Smooth muscle cell (in vitro differentiated cells): ENCODE results near the gene CNFN. TPM values are rescaled to one million over a fixed set of nuclear protein-coding genes. Genes with fewer than 3 reads are reported as not detected.

Experiments
- DNase-seq: peaks from one replicate; lab custom pipeline; 2025; ENCODE audit not compliant: unreplicated experiment; lab: John Stamatoyannopoulos, UW
- H2AFZ ChIP-seq: fragments of 200-600 bp; sonication (generic); 2 replicates; pipeline ENCODE4 v1.6.0; 2016; ENCODE audit warnings: antibody characterized with exemption, low read depth, mild to moderate bottlenecking
- H3F3A ChIP-seq: fragments of 200-600 bp; sonication (generic); 2 replicates; pipeline ENCODE4 v1.6.0; 2017; ENCODE audit warnings: antibody characterized with exemption, low read depth
- H3K27ac ChIP-seq: fragments of 200-600 bp; sonication (generic); 2 replicates; pipeline ENCODE4 v1.5.1; 2016; ENCODE audit warnings: low read depth, mild to moderate bottlenecking
- H3K27me3 ChIP-seq: fragments of 200-600 bp; sonication (generic); 2 replicates; pipeline ENCODE4 v1.6.1; 2016; ENCODE audit warnings: low read depth, mild to moderate bottlenecking
- H3K36me3 ChIP-seq: fragments of 200-600 bp; sonication (generic); 2 replicates; pipeline ENCODE4 v1.5.1; 2016; ENCODE audit warnings: low read depth
- H3K4me1 ChIP-seq: fragments of 200-600 bp; sonication (generic); 2 replicates; pipeline ENCODE4 v1.5.1; 2016; ENCODE audit warnings: low read depth
- H3K4me2 ChIP-seq: fragments of 200-600 bp; sonication (generic); 2 replicates; pipeline ENCODE4 v1.6.0; 2016; ENCODE audit warnings: mild to moderate bottlenecking
- H3K4me3 ChIP-seq: fragments of 200-600 bp; sonication (generic); 2 replicates; pipeline ENCODE4 v1.5.1; 2016; ENCODE audit warnings: mild to moderate bottlenecking
- H3K79me2 ChIP-seq: fragments of 200-600 bp; sonication (generic); 2 replicates; pipeline ENCODE4 v1.6.0; 2016; ENCODE audit warnings: low read depth, mild to moderate bottlenecking
- H3K9ac ChIP-seq: fragments of 200-600 bp; sonication (generic); 2 replicates; pipeline ENCODE4 v1.6.0; 2016; ENCODE audit warnings: low read depth
- H3K9me3 ChIP-seq: fragments of 200-600 bp; sonication (generic); replicated peaks from 2 replicates; pipeline ENCODE4 v1.5.1; 2016; ENCODE audit warnings: low read depth
- H4K20me1 ChIP-seq: fragments of 200-600 bp; sonication (generic); 2 replicates; pipeline ENCODE4 v1.6.0; 2016; ENCODE audit warnings: low read depth
- WGBS: methylation state at CpG from one replicate; pipeline ENCODE4 v1.1.7; 2016; ENCODE audit warnings: low lambda C conversion rate; 5-methylcytosine and 5-hydroxymethylcytosine counted together
- polyA plus RNA-seq: library from polyadenylated mRNA; unstranded; fragments of >200 nt; fragmentation: Nextera tagmentation; extraction: Ambion mirVana; gene quantifications from 2 replicates; pipeline ENCODE4 v1.2.1, GENCODE V29; 2016
- total RNA-seq: library from RNA; depleted of rRNA; stranded (reverse); fragments of >200 nt; gene quantifications from 2 replicates; pipeline ENCODE4 v1.2.3, GENCODE V29; 2014
- TF ChIP-seq, protein P1 (sequence below): fragments of 200-600 bp; sonication (generic); IDR thresholded peaks from 2 replicates; pipeline ENCODE4 v1.5.1; 2017; ENCODE audit warnings: borderline replicate concordance, mild to moderate bottlenecking, antibody characterized with exemption; ENCODE audit not compliant: insufficient read depth, poor library complexity, severe bottlenecking

The CNFN gene
- total and polyA plus RNA-seq, 2 experiments from 2014 or later: 24.1 to 44.9 TPM

DNA sequence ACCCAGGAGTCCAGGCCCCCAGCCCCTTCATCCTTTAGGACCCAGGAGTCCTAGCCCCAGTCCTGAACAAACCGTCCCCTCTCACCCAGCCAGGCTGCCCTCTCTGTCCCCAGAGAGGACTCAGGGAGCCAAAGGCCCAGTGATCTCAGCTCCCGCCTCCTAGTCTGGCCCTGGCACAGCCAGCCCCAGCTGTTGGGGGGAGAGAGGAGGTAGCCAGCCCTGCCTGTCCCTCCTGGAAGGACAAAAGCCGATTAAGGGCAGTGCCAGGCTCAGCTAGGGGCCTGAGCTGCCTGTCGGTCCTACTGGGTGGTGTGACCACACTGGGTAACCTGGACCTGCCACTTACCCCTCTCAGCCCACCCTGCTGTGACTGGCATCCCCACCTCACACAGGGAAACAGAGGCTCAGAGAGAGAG is 22.6 kb upstream of the CNFN start:
- no peaks in the 10 kb centered on the region for H3F3A ChIP-seq
- no peaks in the 10 kb centered on the region for H3K4me1 ChIP-seq
- 90% methylated on average over 4 of the region's 4 CpGs for WGBS
- H3K79me2 ChIP-seq: no peaks in the 10 kb centered on the region
- no peak overlapping the region for H3K4me3 ChIP-seq
- DNase-seq: no peak
- H3K27ac ChIP-seq: no peak overlapping the region
- no peak overlapping the region for H2AFZ ChIP-seq
- no peaks in the 10 kb centered on the region for H3K27me3 ChIP-seq
- TF ChIP-seq, protein P1, sequence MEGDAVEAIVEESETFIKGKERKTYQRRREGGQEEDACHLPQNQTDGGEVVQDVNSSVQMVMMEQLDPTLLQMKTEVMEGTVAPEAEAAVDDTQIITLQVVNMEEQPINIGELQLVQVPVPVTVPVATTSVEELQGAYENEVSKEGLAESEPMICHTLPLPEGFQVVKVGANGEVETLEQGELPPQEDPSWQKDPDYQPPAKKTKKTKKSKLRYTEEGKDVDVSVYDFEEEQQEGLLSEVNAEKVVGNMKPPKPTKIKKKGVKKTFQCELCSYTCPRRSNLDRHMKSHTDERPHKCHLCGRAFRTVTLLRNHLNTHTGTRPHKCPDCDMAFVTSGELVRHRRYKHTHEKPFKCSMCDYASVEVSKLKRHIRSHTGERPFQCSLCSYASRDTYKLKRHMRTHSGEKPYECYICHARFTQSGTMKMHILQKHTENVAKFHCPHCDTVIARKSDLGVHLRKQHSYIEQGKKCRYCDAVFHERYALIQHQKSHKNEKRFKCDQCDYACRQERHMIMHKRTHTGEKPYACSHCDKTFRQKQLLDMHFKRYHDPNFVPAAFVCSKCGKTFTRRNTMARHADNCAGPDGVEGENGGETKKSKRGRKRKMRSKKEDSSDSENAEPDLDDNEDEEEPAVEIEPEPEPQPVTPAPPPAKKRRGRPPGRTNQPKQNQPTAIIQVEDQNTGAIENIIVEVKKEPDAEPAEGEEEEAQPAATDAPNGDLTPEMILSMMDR: no peak
- H3K9me3 ChIP-seq: no peaks in the 10 kb centered on the region
- no peak overlapping the region for H3K9ac ChIP-seq
- H3K36me3 ChIP-seq: no peaks in the 10 kb centered on the region
- H4K20me1 ChIP-seq: no peaks in the 10 kb centered on the region
- no peak overlapping the region for H3K4me2 ChIP-seq

DNA sequence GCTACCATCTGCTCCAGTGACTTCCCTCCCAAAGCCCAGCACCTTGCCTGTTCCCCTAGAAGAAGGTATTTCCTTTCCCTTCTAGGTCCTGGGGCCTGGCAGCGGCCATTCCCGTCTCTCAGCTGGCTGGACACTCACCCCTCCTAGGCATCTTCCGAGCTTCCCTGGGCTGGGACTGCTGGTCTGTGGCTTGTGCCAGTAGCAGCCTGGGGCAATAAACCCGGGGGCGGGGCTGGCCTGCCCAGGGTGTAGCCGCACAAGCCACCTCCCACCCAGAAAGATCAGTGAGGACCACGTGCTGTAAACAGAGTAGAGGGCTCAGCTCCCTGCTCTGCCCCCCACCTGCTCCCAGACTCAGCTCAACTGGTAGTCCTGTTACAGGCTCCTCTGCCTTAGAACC is 22.1 kb upstream of the CNFN start:
- Histone ChIP-seq H3K4me1 (no peaks in the 10 kb centered on the region), H3K4me3 (no peak overlapping the region), H2AFZ (no peak overlapping the region), H3K27ac (no peak overlapping the region), H3K36me3 (no peaks in the 10 kb centered on the region), H3K27me3 (no peaks in the 10 kb centered on the region), H3K79me2 (no peaks in the 10 kb centered on the region), H3K9me3 (no peaks in the 10 kb centered on the region), H3F3A (no peaks in the 10 kb centered on the region), H4K20me1 (no peaks in the 10 kb centered on the region), H3K4me2 (no peak overlapping the region), H3K9ac (no peak overlapping the region)
- WGBS: 71% methylated on average over 7 of the region's 7 CpGs
- TF ChIP-seq, protein P1: no peak
- DNase-seq: no peak

DNA sequence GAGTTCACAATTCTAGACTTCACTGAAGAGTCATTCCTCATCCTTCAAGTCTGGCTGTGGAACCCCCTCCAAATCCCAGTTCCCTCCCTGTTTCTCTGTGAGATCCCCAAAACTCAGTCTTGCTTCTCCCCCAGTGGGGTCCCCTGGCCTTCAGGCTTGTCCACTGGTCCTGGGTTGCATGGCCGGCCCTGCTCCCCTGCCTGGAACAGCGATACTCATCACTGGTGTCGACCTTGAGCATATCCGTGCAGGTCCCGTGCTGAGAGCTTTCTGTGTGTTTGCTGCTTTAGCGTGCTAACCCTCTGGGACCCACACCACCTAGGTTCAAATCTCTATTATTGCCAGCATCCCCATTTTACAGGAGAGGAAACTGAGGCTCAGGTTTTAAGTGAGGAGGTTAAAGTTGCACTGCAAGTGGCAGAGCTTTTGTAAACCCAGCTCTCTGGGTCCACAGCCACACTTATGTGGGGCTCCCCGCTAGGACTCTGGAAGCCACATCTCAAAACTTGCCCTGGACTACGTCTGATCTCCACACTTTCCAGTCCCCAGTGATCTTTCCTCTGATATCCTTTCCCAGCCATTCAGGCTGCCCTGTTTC is 21.6 kb upstream of the CNFN start:
- WGBS: 94% methylated on average over 8 of the region's 8 CpGs
- no peaks in the 10 kb centered on the region for H3K36me3 ChIP-seq
- no peaks in the 10 kb centered on the region for H4K20me1 ChIP-seq
- H3K27me3 ChIP-seq: no peaks in the 10 kb centered on the region
- H3K4me3 ChIP-seq: no peak overlapping the region
- no peak overlapping the region for H2AFZ ChIP-seq
- TF ChIP-seq, protein P1: no peak
- no peaks in the 10 kb centered on the region for H3K9me3 ChIP-seq
- no peaks in the 10 kb centered on the region for H3K79me2 ChIP-seq
- H3K27ac ChIP-seq: no peak overlapping the region
- H3F3A ChIP-seq: no peaks in the 10 kb centered on the region
- H3K4me2 ChIP-seq: no peak overlapping the region
- no peaks in the 10 kb centered on the region for H3K4me1 ChIP-seq
- no peak overlapping the region for H3K9ac ChIP-seq
- DNase-seq: no peak

DNA sequence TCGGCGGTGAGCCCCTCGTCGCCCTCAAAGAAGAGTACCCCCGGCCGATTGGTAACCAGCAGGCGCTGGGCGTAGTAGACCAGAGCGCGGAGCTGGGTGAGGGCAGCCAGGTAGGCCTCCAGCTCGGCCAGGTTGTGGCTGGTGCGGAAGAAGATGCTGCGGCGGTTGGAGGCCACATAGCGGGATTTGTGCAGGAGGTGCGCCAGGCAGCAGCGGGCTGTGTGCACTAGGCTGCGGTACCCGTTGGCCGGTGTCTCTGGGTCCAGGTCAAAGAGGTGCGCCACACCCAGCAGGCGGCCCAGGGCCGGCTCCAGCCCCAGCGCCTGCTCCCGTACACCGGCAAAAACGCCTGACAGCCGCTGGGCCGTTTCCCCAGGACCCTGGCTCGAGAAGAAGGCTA is 20.3 kb upstream of the CNFN start:
- no peaks in the 10 kb centered on the region for H3K79me2 ChIP-seq
- no peaks in the 10 kb centered on the region for H3K36me3 ChIP-seq
- H3K4me3 ChIP-seq: no peak overlapping the region
- no peak overlapping the region for H3K4me2 ChIP-seq
- no peak overlapping the region for H3K9ac ChIP-seq
- TF ChIP-seq, protein P1: no peak
- no peak for DNase-seq
- H4K20me1 ChIP-seq: no peaks in the 10 kb centered on the region
- no peaks in the 10 kb centered on the region for H3F3A ChIP-seq
- no peaks in the 10 kb centered on the region for H3K9me3 ChIP-seq
- no peak overlapping the region for H3K27ac ChIP-seq
- no peak overlapping the region for H2AFZ ChIP-seq
- H3K27me3 ChIP-seq: no peaks in the 10 kb centered on the region
- no peaks in the 10 kb centered on the region for H3K4me1 ChIP-seq
- 91% methylated on average over 27 of the region's 30 CpGs for WGBS
